ENCODE measurements around the gene NAV2.

Gene NAV2

GRCh38 chr11:19686234-19686633 lies 26.4 kb upstream of the NAV2 start:
- in situ Hi-C loops (cut with HindIII; ENCODE audit: low sequenced_read_pairs), result no loop called here

GRCh38 chr11:19687392-19687791 lies 25.2 kb upstream of the NAV2 start:
- in situ Hi-C loops (cut with HindIII; ENCODE audit: low sequenced_read_pairs), result no loop called here

- in situ Hi-C loops (cut with HindIII; ENCODE audit: low sequenced_read_pairs), result no loop called here
These were observed 23.2 kb upstream of the NAV2 start for GRCh38 chr11:19689281-19690000.

- in situ Hi-C loops (cut with HindIII; ENCODE audit: low sequenced_read_pairs), result no loop called here
These were observed 21.8 kb upstream of the NAV2 start for GRCh38 chr11:19690885-19691284.

- in situ Hi-C loops (cut with HindIII; ENCODE audit: low sequenced_read_pairs), result no loop called here
These were observed 20.7 kb upstream of the NAV2 start for GRCh38 chr11:19691815-19692500.

DNA sequence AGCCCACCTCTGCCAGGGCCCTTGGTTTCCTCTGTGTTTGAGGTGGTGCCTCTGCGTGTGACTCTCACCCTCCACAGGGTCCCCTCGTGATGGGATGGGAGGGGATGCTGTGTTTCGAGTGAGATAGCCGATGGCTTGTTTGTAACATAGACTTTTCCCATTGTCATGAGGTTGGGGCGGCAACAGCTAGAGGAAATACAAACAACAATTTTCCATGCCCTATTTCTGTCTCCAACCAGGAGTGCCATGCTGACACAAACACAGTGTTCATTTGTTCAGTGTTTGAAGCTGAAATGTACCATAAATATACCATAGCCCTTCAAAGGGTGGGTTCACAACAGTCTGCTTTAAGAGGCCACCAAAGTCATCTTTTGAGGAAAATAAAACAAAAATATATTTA lies 19.5 kb upstream of the NAV2 start:
- in situ Hi-C loops (cut with HindIII; ENCODE audit: low sequenced_read_pairs), result no loop called here

GRCh38 chr11:19694796-19695345 lies 17.8 kb upstream of the NAV2 start:
- in situ Hi-C loops (cut with HindIII; ENCODE audit: low sequenced_read_pairs), result no loop called here

GRCh38 chr11:19696073-19696472 lies 16.6 kb upstream of the NAV2 start:
- in situ Hi-C loops (cut with HindIII; ENCODE audit: low sequenced_read_pairs), result no loop called here

DNA sequence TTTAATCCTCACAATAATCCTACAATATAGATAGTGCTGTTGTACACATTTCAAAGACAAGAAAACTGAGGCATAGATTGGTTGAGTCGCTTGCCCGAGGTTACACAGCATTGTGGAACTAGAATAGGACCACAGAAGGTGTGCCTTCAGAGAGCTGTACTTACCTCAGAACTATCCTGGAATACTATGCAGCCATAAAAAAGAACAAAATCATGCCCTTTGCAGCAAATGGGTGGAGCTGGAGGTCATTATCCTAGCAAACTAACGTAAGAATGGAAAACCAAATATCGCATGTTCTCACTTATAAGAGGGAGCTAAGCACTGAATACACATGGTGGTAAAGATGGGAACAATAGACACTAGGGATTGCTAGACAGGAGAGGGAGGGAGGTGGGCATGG lies 15.7 kb upstream of the NAV2 start:
- in situ Hi-C loops (cut with HindIII; ENCODE audit: low sequenced_read_pairs), result no loop called here

- in situ Hi-C loops (cut with HindIII; ENCODE audit: low sequenced_read_pairs), result no loop called here
These were observed 14.9 kb upstream of the NAV2 start for GRCh38 chr11:19697721-19698121.

DNA sequence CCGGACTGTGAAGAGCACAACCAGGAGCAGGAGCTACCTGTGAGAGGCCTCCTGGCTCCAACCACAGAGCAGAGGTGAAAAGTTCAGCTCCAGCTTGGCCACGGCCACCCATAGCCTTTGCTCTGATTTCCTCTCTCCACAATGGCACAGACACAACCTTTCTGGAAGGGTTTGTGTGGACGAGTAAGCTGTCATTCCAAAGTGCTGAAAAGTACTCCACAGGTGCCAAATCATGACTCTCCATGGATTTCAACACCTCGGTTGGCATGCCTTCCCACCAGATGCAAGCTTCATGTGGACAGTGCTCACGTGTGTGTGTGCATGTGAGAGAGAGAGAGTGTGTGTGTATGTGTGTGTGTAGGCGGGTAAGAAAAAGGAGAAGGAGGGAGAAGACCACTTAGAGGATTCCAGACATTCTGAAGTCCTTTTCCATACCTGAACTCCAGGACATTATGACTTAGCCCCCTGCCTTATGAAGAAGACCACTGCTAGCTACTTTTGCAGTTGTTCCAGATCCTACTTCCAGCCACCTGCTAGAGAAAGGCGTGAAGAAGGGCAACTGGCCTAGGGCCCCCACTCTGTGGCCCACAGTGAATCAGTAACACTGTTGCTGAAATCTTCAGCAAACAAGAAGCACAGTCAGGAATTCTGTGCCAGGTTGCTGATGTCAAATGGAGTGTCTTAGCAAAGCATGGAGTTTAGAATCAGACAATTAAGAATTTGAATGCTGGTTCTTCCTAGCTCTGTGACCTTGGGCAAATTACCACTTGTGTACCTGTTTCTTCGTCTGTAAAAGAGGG lies 13.9 kb upstream of the NAV2 start:
- in situ Hi-C loops (cut with HindIII; ENCODE audit: low sequenced_read_pairs), result no loop called here

DNA sequence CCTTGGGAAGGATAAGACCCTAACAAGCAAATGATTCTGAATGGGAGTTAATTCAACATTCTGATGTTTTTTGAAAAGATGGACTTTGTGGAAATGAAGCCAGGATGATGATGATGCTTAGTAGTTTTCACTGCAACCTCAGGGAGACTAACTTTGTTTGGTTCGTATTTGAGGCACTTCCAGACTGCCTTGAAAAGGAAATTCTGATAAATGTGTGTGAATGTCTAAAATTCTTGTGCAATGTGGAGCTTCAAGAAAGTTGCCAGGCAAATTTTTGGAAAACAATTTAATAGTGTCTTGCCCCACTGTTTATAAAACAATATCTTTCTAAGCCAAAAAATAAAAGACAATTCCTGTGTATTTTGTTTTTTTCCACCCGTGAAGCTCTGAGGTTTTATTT lies 11.2 kb upstream of the NAV2 start:
- in situ Hi-C loops (cut with HindIII; ENCODE audit: low sequenced_read_pairs), result no loop called here

GRCh38 chr11:19702620-19703019 lies 10.0 kb upstream of the NAV2 start:
- in situ Hi-C loops (cut with HindIII; ENCODE audit: low sequenced_read_pairs), result no loop called here

DNA sequence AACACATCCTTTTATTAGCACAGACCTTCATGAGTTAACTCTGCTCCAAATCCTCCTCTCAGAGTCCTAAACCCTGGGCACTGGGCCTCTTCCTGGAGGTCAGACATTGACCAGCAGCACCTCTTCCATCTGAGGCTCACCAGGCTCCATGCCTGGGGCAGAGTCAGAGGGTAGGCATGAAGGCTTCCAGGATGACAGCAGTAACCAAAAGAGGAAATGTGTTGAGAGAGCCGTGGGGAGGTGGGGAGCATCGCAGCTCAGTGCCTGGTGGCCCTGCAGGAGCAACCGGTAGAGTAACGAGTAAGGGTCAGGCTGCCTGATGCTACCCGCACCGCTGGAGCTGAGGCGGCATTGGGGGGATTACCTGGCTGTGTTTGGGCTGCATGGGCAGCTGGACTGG lies 9.4 kb upstream of the NAV2 start:
- in situ Hi-C loops (cut with HindIII; ENCODE audit: low sequenced_read_pairs), result no loop called here

GRCh38 chr11:19704213-19704612 lies 8.4 kb upstream of the NAV2 start:
- in situ Hi-C loops (cut with HindIII; ENCODE audit: low sequenced_read_pairs), result no loop called here

DNA sequence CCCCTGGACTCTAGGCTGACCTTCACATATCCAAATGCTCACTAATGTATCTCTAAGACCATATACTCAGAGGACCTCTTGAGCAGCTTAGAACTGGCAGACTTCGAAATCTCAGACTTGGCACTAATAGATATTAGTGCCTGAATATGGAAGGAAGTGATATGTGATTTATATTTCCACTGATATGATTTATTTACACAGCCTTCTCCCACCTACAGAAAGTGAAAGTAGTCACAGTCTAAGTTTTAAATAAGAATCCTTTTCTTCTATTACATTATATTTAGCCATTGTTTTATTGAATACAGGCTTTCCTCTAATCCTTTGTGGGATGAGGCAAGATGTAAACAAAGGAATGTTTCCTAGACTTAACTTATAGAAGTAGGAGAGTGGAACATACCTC lies 6.7 kb upstream of the NAV2 start:
- in situ Hi-C loops (cut with HindIII; ENCODE audit: low sequenced_read_pairs), result no loop called here

GRCh38 chr11:19711911-19712280 lies 741 bp upstream of the NAV2 start:
- in situ Hi-C loops (cut with HindIII; ENCODE audit: low sequenced_read_pairs), result no loop called here

GRCh38 chr11:19713196-19714021 lies 772 bp downstream of the NAV2 start:
- in situ Hi-C loops (cut with HindIII; ENCODE audit: low sequenced_read_pairs), result no loop called here

DNA sequence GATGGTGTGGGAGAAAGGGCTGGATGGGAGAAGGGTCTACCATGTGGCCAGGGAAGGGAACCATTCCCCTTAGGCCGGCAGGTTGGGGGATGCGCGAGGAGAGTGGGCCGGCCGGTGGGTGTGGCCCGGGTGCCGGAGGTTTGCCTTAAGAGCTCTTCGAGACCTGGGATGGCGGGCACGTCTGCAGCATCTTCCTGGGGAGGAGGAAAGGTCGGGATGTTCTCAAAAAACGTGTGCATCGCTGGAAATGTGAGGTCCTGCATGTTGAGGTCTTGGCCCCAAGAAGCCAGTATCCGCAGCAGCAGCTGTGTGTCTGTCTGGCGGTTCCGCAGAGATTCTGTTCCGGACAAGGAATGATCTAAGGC lies 1.4 kb downstream of the NAV2 start:
- in situ Hi-C loops (cut with HindIII; ENCODE audit: low sequenced_read_pairs), result no loop called here

DNA sequence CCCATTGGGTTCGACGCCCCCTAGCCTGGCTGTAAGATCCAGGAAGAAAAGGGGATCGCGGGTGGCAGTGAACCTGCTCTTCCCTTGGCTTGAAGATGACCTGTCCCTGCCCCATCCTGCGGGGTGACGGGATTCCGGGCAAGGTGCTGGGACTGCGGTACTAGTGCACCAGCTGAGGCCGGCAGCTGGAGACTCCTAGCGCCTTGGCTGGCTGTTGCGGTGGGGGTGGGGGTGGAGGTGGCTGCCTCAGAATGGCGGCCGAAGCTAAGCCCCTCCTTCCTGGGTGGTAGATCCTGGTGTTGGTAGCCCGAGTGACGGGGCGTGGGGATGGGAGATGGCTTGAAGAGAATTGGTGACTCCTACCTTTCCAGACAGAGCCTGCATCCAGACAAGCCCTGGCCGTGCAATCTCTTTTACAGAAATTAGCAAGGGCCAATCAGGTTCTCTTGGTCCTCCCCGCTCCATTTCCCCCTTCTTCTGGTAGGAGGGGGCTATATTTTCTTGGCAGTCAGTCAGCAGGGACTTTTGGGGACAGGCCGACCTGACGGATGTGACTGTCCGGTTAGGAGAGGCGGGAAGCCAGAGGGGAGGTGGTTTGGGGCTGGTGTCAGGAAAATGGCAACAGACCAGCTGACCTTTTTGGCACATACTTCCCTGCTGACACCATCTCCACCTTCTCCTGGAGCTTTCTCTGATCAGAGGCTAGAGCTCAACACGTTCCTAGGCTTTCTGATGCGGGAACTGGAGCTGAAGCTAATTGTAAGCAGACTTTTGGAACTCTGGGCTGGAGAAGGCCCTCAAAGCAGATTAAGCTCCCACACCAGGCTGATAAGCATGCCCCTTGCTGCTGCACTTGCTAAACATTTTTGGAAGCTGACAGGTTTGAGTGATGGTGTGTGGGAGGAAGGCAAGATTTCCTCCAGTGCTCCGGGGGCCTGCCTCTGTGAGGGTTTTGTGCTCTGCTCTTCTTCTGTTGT lies 2.0 kb downstream of the NAV2 start:
- in situ Hi-C loops (cut with HindIII; ENCODE audit: low sequenced_read_pairs), result no loop called here
